OCI-LY1 (cell line): ENCODE results near the gene CKAP2.
"Not testable (repeated sequence)": the region's sequence is repeated elsewhere in the genome, so short reads cannot be mapped to it uniquely, and the experiment has no call there.

ENCODE experiments used
- EZH2 ChIP-seq: fragments of 200-600 bp; sonication (generic), shearing (Covaris generic); IDR thresholded peaks from 2 replicates; pipeline ENCODE4 v1.8.0; 2017; ENCODE audit warnings: borderline replicate concordance, mixed run types, mild to moderate bottlenecking, antibody characterized with exemption, low read length, moderate library complexity, mixed read lengths
- TF ChIP-seq, protein P1 (sequence below): fragments of 200-600 bp; sonication (generic), shearing (Covaris generic); IDR thresholded peaks from 2 replicates; pipeline ENCODE4 v1.5.1; 2017; ENCODE audit warnings: mild to moderate bottlenecking, antibody characterized with exemption, low read length, moderate library complexity, mixed read lengths

DNA sequence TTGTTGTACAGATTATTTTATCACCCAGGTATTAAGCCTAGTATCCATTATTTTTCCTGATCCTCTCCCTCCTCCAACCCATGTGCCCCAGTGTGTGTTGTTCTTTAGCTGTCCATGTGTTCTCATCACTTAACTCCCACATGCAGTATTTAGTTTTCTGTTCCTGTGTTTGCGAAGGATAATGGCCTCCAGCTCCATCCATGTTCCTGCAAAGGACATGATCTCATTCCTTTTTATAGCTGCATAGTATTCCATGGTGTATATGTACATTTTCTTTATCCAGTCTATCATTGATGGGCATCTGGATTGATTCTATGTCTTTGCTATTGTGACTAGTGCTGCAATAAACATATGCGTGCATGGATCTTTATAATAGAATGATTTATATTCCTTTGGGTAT lies 13.2 kb downstream of the CKAP2 start:
- TF ChIP-seq, protein P1, sequence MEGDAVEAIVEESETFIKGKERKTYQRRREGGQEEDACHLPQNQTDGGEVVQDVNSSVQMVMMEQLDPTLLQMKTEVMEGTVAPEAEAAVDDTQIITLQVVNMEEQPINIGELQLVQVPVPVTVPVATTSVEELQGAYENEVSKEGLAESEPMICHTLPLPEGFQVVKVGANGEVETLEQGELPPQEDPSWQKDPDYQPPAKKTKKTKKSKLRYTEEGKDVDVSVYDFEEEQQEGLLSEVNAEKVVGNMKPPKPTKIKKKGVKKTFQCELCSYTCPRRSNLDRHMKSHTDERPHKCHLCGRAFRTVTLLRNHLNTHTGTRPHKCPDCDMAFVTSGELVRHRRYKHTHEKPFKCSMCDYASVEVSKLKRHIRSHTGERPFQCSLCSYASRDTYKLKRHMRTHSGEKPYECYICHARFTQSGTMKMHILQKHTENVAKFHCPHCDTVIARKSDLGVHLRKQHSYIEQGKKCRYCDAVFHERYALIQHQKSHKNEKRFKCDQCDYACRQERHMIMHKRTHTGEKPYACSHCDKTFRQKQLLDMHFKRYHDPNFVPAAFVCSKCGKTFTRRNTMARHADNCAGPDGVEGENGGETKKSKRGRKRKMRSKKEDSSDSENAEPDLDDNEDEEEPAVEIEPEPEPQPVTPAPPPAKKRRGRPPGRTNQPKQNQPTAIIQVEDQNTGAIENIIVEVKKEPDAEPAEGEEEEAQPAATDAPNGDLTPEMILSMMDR: not testable (repeated sequence)
- not testable (repeated sequence) for TF ChIP-seq EZH2
